Astrocyte of the spinal cord (primary cell): ENCODE measurements around the gene CCL28.

Experiments used
- DNase-seq: peaks from one replicate; pipeline ENCODE4 v3.0.0; 2011; ENCODE audit warnings: low read depth, low spot score
- H3K4me3 ChIP-seq: 2 replicates; pipeline ENCODE4 v1.5.1; 2011; ENCODE audit warnings: low read depth, mild to moderate bottlenecking, low read length, moderate library complexity
- CTCF ChIP-seq: IDR thresholded peaks from 2 replicates; pipeline ENCODE4 v1.5.1; 2012; ENCODE audit warnings: low read depth, mild to moderate bottlenecking, low read length, inconsistent platforms
- in situ Hi-C: cut with HindIII; loops from 2 replicates; pipeline ENCODE4 v1.10.0; 2017; ENCODE audit warnings: low sequenced_read_pairs

CCL28 gene

GRCh38 chr5:43358726-43359125, 53.5 kb downstream of the CCL28 start:
- H3K4me3 ChIP-seq = no peak overlapping the region
- DNase-seq = no peak
- TF ChIP-seq CTCF = no peak
- in situ Hi-C loops = no loop called here

- no peak for TF ChIP-seq CTCF
- no peak for DNase-seq
- H3K4me3 ChIP-seq = no peak overlapping the region
- in situ Hi-C loops = no loop called here
Observed at GRCh38 chr5:43358301-43358700, 53.9 kb downstream of the CCL28 start.

- in situ Hi-C loops = no loop called here
- no peak for DNase-seq
- TF ChIP-seq CTCF = no peak
- no peak overlapping the region for H3K4me3 ChIP-seq
Observed at GRCh38 chr5:43357878-43358281, 54.3 kb downstream of the CCL28 start.

- TF ChIP-seq CTCF = no peak
- DNase-seq = no peak
- in situ Hi-C loops = no loop called here
- H3K4me3 ChIP-seq = no peak overlapping the region
Observed at GRCh38 chr5:43357067-43357466, 55.1 kb downstream of the CCL28 start.

GRCh38 chr5:43354774-43355173, 57.4 kb downstream of the CCL28 start:
- in situ Hi-C loops = no loop called here
- H3K4me3 ChIP-seq = no peak overlapping the region
- DNase-seq = no peak
- no peak for TF ChIP-seq CTCF

GRCh38 chr5:43353668-43354067, 58.5 kb downstream of the CCL28 start:
- DNase-seq = no peak
- in situ Hi-C loops = no loop called here
- no peak for TF ChIP-seq CTCF
- no peak overlapping the region for H3K4me3 ChIP-seq

GRCh38 chr5:43352915-43353314, 59.3 kb downstream of the CCL28 start:
- in situ Hi-C loops = no loop called here
- DNase-seq = no peak
- no peak overlapping the region for H3K4me3 ChIP-seq
- TF ChIP-seq CTCF = no peak
